HepG2 (cell line): ENCODE measurements around the gene RPL36AL. TPM values are rescaled to one million over a fixed set of nuclear protein-coding genes. Genes with fewer than 3 reads are reported as not detected.

ENCODE experiments used
- ATF1 ChIP-seq: IDR thresholded peaks from 2 replicates; pipeline ENCODE4 v1.6.1; 2016; ENCODE audit warnings: mild to moderate bottlenecking, control low read depth
- ATRX ChIP-seq: sonication (generic); formaldehyde crosslinking; IDR thresholded peaks from 2 replicates; pipeline ENCODE4 v1.4.0; 2020; ENCODE audit warnings: missing genetic modification reagents, borderline replicate concordance
- DNMT3B ChIP-seq: conservative IDR thresholded peaks from 2 replicates; pipeline ENCODE4 v1.6.1; 2016; ENCODE audit warnings: missing biosample characterization, control low read depth
- FOSL1 ChIP-seq: sonication (generic); formaldehyde crosslinking; IDR thresholded peaks from 2 replicates; pipeline ENCODE4 v1.9.0; 2021; ENCODE audit warnings: missing genetic modification reagents, borderline replicate concordance
- FOXP1 ChIP-seq, 2 experiments: fragments of 450-650 bp in 1 of 2; IDR thresholded peaks; 2 replicates each; pipeline ENCODE4 v1.6.1; 2017 to 2018; ENCODE audit warnings: antibody characterized with exemption in 1 of 2
- GLI4 ChIP-seq: sonication (generic); formaldehyde crosslinking; IDR thresholded peaks from 2 replicates; pipeline ENCODE4 v1.5.1; 2020; ENCODE audit warnings: missing genetic modification reagents, mild to moderate bottlenecking, moderate library complexity, borderline replicate concordance
- JUN ChIP-seq: sonication (generic); formaldehyde crosslinking; IDR thresholded peaks from 2 replicates; pipeline ENCODE4 v1.4.0; 2020; ENCODE audit warnings: mild to moderate bottlenecking, missing genetic modification reagents
- MATR3 ChIP-seq: sonication (generic); formaldehyde crosslinking; IDR thresholded peaks from 2 replicates; pipeline ENCODE4 v1.4.0; 2020; ENCODE audit warnings: missing genetic modification reagents
- NONO ChIP-seq, 2 experiments: fragments of 450-650 bp in 1 of 2; sonication (generic) in 1 of 2; formaldehyde crosslinking in 1 of 2; IDR thresholded peaks in 1 of 2; conservative IDR thresholded peaks in 1 of 2; 2 replicates each; pipeline versions ENCODE4 v1.6.1 to v1.8.0; 2017 to 2022; ENCODE audit warnings: mild to moderate bottlenecking in 1 of 2, missing genetic modification reagents in 1 of 2, moderate library complexity in 1 of 2
- NR1H2 ChIP-seq: sonication (generic); formaldehyde crosslinking; IDR thresholded peaks from 2 replicates; pipeline ENCODE4 v1.8.1; 2022; ENCODE audit warnings: low read depth, missing genetic modification reagents, borderline replicate concordance
- RAD51 ChIP-seq: fragments of 450-650 bp; IDR thresholded peaks from 2 replicates; pipeline ENCODE4 v1.6.1; 2016; ENCODE audit warnings: borderline replicate concordance
- SALL1 ChIP-seq: sonication (generic); formaldehyde crosslinking; IDR thresholded peaks from 2 replicates; pipeline ENCODE4 v1.8.0; 2022; ENCODE audit warnings: mild to moderate bottlenecking, missing genetic modification reagents
- SIX4 ChIP-seq: sonication (generic); formaldehyde crosslinking; IDR thresholded peaks from 2 replicates; pipeline ENCODE4 v1.4.0; 2020; ENCODE audit warnings: missing genetic modification reagents
- SRSF1 ChIP-seq: fragments of 200-400 bp; formaldehyde crosslinking; optimal IDR thresholded peaks from 2 replicates; pipeline ENCODE3; 2017; ENCODE audit warnings: mild to moderate bottlenecking, low read depth, low read length, moderate library complexity
- ZFP36L1 ChIP-seq: sonication (generic); formaldehyde crosslinking; IDR thresholded peaks from 2 replicates; pipeline ENCODE4 v1.8.0; 2022; ENCODE audit warnings: mild to moderate bottlenecking, missing genetic modification reagents, moderate library complexity
- ZKSCAN5 ChIP-seq: sonication (generic); formaldehyde crosslinking; IDR thresholded peaks from 2 replicates; pipeline ENCODE4 v1.5.1; 2020; ENCODE audit warnings: mild to moderate bottlenecking, missing genetic modification reagents
- ZNF547 ChIP-seq: sonication (generic); formaldehyde crosslinking; IDR thresholded peaks from 2 replicates; pipeline ENCODE4 v1.5.1; 2020; ENCODE audit warnings: mild to moderate bottlenecking, missing genetic modification reagents
- ZNF549 ChIP-seq: sonication (generic); formaldehyde crosslinking; IDR thresholded peaks from 2 replicates; pipeline ENCODE4 v1.5.0; 2020; ENCODE audit warnings: missing genetic modification reagents
- ZNF652 ChIP-seq: IDR thresholded peaks from 2 replicates; pipeline ENCODE4 v1.6.1; 2016; ENCODE audit warnings: low read depth, borderline replicate concordance
- ZNF746 ChIP-seq: sonication (generic); formaldehyde crosslinking; IDR thresholded peaks from 2 replicates; pipeline ENCODE4 v1.8.0; 2022; ENCODE audit warnings: mild to moderate bottlenecking, missing genetic modification reagents
- polyA plus RNA-seq, 8 experiments: library from polyadenylated mRNA; depleted of rRNA in 3 of 8; stranded (reverse) in 7 of 8; unstranded in 1 of 8; fragments of >200 nt; fragmentation: Illumina TruSeq in 4 of 8; extraction: Trizol in 4 of 8; gene quantifications; 2 replicates each; pipeline versions ENCODE4 v1.2.1 to v1.2.3, GENCODE V29; 2011 to 2016; ENCODE audit warnings: low read depth in 4 of 8, missing spikeins in 1 of 8, mixed read lengths in 1 of 8; ENCODE audit not compliant: insufficient read depth in 1 of 8
- total RNA-seq, 5 experiments: library from RNA; depleted of rRNA; stranded (reverse); fragments of >200 nt; fragmentation: Illumina TruSeq; extraction: Trizol; gene quantifications; 2 replicates each; pipeline ENCODE4 v1.2.3, GENCODE V29; 2016; ENCODE audit warnings: low read depth in 1 of 5
- TF ChIP-seq, protein P1 (sequence below): sonication (generic); formaldehyde crosslinking; IDR thresholded peaks from 2 replicates; pipeline ENCODE4 v1.8.0; 2023; ENCODE audit warnings: mild to moderate bottlenecking, missing genetic modification reagents
- TF ChIP-seq, protein P2 (sequence below): sonication (generic); formaldehyde crosslinking; IDR thresholded peaks from 2 replicates; pipeline ENCODE4 v1.4.0; 2020; ENCODE audit warnings: missing genetic modification reagents, borderline replicate concordance
- TF ChIP-seq, protein P3 (sequence below), 2 experiments: fragments of 450-650 bp in 1 of 2; sonication (generic) in 1 of 2; formaldehyde crosslinking; IDR thresholded peaks; 2 replicates each; pipeline versions ENCODE4 v1.5.0 to v1.8.0; 2020 to 2022; ENCODE audit warnings: mild to moderate bottlenecking in 1 of 2, missing genetic modification reagents in 1 of 2
- TF ChIP-seq, protein P4 (sequence below): sonication (generic); formaldehyde crosslinking; IDR thresholded peaks from 2 replicates; pipeline ENCODE4 v1.5.0; 2020; ENCODE audit warnings: mild to moderate bottlenecking, missing genetic modification reagents, borderline replicate concordance

RPL36AL gene
- total and polyA plus RNA-seq, 2 of the 13 experiments (the other 11 are each of a cell fraction or from before 2014, with no cell fraction given), result 90.0 to 294 TPM

DNA sequence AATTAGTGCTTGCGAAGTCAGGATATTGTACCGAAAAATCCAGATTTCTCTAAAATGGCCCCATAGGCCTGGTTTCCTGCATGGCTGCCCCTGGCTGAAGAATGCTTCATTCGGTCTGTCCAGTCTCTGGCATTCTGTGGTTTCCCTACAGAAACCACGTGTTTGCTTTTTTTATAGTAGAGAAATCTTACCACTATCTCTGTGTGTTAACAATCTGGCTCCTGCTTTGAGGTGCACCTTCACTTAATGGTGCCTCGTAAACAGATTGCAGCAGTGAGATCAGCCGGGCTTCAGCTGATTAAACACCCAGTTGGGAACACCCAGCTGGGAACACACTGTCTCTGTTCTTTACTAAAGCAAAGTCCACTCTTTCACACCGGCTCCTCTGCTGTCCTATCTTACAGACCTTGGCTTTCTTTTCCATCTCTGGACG is 21.3 kb upstream of the RPL36AL start (continued):
- TF ChIP-seq NR1H2 (CRISPR knock-in tag) (no peak; the same call in 1 of the 2 replicates), DNMT3B (CRISPR knock-in tag) (no peak), SALL1 (CRISPR knock-in tag) (peak; percentile 94), MATR3 (CRISPR knock-in tag) (no peak), ZNF652 (no peak), FOXP1 (IDR thresholded peaks at IDR 0.05) (peak; percentile 93), FOXP1 (CRISPR knock-in tag; IDR thresholded peaks at IDR 0.05) (peak; percentile 95), ZNF746 (CRISPR knock-in tag) (no peak), SIX4 (CRISPR knock-in tag) (no peak), SRSF1 (no peak), GLI4 (CRISPR knock-in tag) (no peak), ATF1 (no peak), ZKSCAN5 (CRISPR knock-in tag) (no peak), ZFP36L1 (CRISPR knock-in tag) (no peak), RAD51 (no peak), FOSL1 (CRISPR knock-in tag) (no peak), JUN (CRISPR knock-in tag) (no peak), ATRX (CRISPR knock-in tag) (no peak), ZNF547 (CRISPR knock-in tag) (no peak), ZNF549 (CRISPR knock-in tag) (no peak), NONO (IDR thresholded peaks at IDR 0.05) (no peak), NONO (CRISPR knock-in tag; conservative IDR thresholded peaks at IDR 0.05) (peak; percentile 82)
- TF ChIP-seq, protein P1, sequence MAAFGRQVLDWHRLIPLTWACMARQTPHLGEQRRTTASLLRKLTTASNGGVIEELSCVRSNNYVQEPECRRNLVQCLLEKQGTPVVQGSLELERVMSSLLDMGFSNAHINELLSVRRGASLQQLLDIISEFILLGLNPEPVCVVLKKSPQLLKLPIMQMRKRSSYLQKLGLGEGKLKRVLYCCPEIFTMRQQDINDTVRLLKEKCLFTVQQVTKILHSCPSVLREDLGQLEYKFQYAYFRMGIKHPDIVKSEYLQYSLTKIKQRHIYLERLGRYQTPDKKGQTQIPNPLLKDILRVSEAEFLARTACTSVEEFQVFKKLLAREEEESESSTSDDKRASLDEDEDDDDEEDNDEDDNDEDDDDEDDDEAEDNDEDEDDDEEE (CRISPR knock-in tag), result no peak
- TF ChIP-seq, protein P2, sequence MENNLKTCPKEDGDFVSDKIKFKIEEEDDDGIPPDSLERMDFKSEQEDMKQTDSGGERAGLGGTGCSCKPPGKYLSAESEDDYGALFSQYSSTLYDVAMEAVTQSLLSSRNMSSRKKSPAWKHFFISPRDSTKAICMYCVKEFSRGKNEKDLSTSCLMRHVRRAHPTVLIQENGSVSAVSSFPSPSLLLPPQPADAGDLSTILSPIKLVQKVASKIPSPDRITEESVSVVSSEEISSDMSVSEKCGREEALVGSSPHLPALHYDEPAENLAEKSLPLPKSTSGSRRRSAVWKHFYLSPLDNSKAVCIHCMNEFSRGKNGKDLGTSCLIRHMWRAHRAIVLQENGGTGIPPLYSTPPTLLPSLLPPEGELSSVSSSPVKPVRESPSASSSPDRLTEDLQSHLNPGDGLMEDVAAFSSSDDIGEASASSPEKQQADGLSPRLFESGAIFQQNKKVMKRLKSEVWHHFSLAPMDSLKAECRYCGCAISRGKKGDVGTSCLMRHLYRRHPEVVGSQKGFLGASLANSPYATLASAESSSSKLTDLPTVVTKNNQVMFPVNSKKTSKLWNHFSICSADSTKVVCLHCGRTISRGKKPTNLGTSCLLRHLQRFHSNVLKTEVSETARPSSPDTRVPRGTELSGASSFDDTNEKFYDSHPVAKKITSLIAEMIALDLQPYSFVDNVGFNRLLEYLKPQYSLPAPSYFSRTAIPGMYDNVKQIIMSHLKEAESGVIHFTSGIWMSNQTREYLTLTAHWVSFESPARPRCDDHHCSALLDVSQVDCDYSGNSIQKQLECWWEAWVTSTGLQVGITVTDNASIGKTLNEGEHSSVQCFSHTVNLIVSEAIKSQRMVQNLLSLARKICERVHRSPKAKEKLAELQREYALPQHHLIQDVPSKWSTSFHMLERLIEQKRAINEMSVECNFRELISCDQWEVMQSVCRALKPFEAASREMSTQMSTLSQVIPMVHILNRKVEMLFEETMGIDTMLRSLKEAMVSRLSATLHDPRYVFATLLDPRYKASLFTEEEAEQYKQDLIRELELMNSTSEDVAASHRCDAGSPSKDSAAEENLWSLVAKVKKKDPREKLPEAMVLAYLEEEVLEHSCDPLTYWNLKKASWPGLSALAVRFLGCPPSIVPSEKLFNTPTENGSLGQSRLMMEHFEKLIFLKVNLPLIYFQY (CRISPR knock-in tag), result no peak
- TF ChIP-seq, protein P3, sequence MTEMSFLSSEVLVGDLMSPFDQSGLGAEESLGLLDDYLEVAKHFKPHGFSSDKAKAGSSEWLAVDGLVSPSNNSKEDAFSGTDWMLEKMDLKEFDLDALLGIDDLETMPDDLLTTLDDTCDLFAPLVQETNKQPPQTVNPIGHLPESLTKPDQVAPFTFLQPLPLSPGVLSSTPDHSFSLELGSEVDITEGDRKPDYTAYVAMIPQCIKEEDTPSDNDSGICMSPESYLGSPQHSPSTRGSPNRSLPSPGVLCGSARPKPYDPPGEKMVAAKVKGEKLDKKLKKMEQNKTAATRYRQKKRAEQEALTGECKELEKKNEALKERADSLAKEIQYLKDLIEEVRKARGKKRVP (CRISPR knock-in tag; IDR thresholded peaks at IDR 0.05), result peak in 1 of 2 experiments; percentile 82; a peak in 2 of 4 replicates
- TF ChIP-seq, protein P4, sequence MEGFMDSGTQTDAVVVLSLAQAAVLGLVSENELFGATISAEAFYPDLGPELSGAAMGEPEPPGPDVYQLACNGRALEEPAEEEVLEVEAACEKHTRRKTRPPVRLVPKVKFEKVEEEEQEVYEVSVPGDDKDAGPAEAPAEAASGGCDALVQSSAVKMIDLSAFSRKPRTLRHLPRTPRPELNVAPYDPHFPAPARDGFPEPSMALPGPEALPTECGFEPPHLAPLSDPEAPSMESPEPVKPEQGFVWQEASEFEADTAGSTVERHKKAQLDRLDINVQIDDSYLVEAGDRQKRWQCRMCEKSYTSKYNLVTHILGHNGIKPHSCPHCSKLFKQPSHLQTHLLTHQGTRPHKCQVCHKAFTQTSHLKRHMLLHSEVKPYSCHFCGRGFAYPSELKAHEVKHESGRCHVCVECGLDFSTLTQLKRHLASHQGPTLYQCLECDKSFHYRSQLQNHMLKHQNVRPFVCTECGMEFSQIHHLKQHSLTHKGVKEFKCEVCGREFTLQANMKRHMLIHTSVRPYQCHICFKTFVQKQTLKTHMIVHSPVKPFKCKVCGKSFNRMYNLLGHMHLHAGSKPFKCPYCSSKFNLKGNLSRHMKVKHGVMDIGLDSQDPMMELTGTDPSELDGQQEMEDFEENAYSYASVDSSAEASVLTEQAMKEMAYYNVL (CRISPR knock-in tag), result peak; percentile 92; the same call in 1 of the 2 replicates
